ENCODE measurements around the gene CALCOCO2.

CALCOCO2 gene

DNA sequence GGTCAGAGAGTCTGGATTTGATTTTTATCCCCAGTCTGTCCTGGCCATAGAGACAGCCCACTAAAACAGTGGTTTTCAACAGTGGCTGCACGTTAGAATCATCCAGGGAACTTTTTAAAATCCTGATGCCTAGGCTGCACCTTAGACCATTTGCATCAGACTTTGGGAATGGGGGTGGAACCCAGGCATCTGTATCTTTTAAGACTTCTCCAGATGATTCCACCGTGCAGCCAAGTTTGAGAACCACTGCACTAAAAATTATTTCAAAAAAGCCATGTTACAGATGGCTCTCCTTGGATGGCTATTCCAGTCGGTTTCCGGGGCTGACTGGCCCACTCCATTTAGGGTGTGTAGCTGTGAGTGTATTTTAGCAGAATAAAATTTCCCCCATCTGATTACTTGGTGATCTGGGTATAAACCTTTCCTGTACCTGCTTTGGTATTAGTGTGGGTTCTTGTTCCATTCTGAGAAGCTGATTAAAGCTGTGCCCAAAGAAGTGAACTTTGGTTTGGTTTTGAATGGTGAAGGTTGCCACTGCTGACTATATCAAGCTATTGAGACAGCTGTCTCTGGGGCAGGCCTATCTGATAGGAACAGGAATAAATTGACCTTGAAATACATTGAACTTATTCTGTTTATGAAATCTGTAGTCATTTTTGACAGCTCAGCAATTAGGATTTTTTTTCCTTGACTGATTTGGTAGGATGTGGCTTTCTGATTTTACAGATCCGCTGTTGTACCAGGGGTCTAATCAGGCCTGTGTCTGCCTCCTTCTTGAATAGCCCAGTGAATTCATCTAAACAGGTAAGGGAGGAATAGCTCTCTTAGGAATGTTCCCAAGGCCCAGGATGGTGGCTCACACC, 63.0 kb downstream of the CALCOCO2 start:
- DNase-seq = no peak
- H3K27ac Mint-ChIP-seq = no peak overlapping the region
- peak overlapping the region; percentile 93 for H3K4me3 Mint-ChIP-seq
- H3K9me3 Mint-ChIP-seq = no peaks in the 10 kb centered on the region
- H3K4me1 Mint-ChIP-seq = peaks cover 30% of the 10 kb centered on the region
- peaks cover 2% of the 10 kb centered on the region for H3K27me3 Mint-ChIP-seq (ENCODE audit: low read depth, poor library complexity)
- peaks cover 15% of the 10 kb centered on the region for H3K36me3 Mint-ChIP-seq (ENCODE audit: low read depth)
- TF ChIP-seq, protein P1, sequence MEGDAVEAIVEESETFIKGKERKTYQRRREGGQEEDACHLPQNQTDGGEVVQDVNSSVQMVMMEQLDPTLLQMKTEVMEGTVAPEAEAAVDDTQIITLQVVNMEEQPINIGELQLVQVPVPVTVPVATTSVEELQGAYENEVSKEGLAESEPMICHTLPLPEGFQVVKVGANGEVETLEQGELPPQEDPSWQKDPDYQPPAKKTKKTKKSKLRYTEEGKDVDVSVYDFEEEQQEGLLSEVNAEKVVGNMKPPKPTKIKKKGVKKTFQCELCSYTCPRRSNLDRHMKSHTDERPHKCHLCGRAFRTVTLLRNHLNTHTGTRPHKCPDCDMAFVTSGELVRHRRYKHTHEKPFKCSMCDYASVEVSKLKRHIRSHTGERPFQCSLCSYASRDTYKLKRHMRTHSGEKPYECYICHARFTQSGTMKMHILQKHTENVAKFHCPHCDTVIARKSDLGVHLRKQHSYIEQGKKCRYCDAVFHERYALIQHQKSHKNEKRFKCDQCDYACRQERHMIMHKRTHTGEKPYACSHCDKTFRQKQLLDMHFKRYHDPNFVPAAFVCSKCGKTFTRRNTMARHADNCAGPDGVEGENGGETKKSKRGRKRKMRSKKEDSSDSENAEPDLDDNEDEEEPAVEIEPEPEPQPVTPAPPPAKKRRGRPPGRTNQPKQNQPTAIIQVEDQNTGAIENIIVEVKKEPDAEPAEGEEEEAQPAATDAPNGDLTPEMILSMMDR (IDR thresholded peaks at IDR 0.05) = no peak

DNA sequence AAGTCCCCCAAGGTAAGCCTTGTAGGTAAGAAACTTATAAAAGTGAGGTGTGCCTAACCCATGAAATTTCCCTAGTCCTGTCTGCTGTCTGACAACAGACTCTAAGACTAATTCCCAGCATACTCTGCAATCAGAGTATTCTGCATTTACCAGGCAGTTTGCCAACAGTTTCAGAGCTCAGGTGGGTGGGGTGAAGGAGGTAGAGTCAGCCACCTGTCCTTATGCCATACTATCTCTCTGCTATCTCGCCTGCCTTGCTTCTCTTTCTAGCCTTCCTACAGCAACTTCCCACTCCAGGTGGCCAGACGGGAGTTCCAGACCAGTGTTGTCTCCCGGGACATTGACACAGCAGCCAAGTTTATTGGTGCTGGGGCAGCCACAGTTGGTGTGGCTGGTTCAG, 64.1 kb downstream of the CALCOCO2 start:
- no peak overlapping the region for H3K27ac Mint-ChIP-seq
- H3K9me3 Mint-ChIP-seq = no peaks in the 10 kb centered on the region
- TF ChIP-seq, protein P1 (IDR thresholded peaks at IDR 0.05) = no peak
- H3K27me3 Mint-ChIP-seq (ENCODE audit: low read depth, poor library complexity) = peaks cover 2% of the 10 kb centered on the region
- H3K4me3 Mint-ChIP-seq = no peak overlapping the region
- peaks cover 15% of the 10 kb centered on the region for H3K36me3 Mint-ChIP-seq (ENCODE audit: low read depth)
- no peak for DNase-seq
- H3K4me1 Mint-ChIP-seq = peaks cover 30% of the 10 kb centered on the region

DNA sequence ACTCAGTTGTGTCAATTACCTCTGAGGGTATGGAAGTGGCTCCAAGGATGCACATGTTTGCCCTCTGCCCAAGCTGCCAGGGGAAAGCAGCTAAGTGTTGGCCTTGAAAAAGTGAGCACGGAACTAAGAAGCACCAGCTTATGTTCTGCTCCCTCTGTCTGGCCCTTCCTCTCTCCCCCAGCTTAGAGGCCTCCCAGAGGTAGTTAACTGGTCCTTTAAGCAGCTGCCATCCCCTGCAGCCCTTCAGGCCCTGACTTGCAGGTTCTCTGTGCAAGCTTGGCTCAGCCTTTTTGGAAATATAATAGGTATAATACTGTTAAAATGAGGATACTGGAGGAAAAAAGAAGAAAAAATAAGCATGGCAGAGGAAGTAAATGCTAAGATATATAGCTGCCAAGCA, 70.4 kb downstream of the CALCOCO2 start:
- no peaks in the 10 kb centered on the region for H3K27me3 Mint-ChIP-seq (ENCODE audit: low read depth, poor library complexity)
- TF ChIP-seq, protein P1 (IDR thresholded peaks at IDR 0.05) = no peak
- peaks cover 5% of the 10 kb centered on the region for H3K4me1 Mint-ChIP-seq
- DNase-seq = no peak
- no peaks in the 10 kb centered on the region for H3K9me3 Mint-ChIP-seq
- peaks cover 10% of the 10 kb centered on the region for H3K36me3 Mint-ChIP-seq (ENCODE audit: low read depth)
- H3K27ac Mint-ChIP-seq = no peak overlapping the region
- H3K4me3 Mint-ChIP-seq = no peak overlapping the region

DNA sequence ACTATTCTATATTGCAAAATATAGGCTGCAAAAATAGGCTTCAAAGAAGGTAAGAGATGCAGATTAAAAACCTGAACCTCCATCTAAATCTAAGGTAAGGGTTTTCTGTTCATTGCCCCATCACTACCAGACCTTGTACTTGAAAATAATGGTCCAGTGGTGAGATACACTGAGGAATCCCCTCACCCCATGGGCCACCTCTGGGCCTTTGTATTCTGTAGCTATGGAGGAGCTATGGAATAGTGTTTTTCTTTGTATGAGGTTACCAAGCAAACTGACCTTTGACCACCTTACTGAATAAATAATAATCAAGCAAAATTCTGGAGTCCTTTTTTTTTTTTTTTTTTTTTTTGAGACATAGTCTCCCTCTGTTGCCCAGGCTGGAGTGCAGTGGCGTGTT, 72.6 kb downstream of the CALCOCO2 start:
- Mint-ChIP-seq H3K27ac (no peak overlapping the region), H3K27me3 (ENCODE audit: low read depth, poor library complexity) (no peaks in the 10 kb centered on the region), H3K36me3 (ENCODE audit: low read depth) (peaks cover under 1% of the 10 kb centered on the region), H3K4me1 (peaks cover 13% of the 10 kb centered on the region), H3K4me3 (no peak overlapping the region), H3K9me3 (no peaks in the 10 kb centered on the region)
- DNase-seq = no peak
- TF ChIP-seq, protein P1 (IDR thresholded peaks at IDR 0.05) = no peak

DNA sequence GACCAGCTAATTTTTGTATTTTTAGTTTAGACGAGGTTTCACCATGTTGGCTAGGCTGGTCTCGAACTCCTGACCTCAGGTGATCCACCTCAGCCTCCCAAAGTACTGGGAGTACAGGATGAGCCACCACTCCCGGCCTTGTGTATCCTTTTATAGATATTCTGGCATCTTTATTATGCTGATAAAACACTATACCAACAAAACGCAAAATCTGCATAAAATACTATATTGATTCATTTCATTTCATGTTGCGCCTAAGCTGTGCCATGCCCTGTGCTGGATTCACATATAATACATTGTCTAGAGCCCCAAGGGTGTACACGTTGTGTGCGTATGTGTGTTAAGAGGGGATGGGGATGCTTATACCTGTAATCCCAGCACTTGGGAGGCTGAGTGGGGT, 73.6 kb downstream of the CALCOCO2 start:
- no peaks in the 10 kb centered on the region for H3K9me3 Mint-ChIP-seq
- TF ChIP-seq, protein P1 (IDR thresholded peaks at IDR 0.05) = no peak
- H3K27me3 Mint-ChIP-seq (ENCODE audit: low read depth, poor library complexity) = no peaks in the 10 kb centered on the region
- no peaks in the 10 kb centered on the region for H3K36me3 Mint-ChIP-seq (ENCODE audit: low read depth)
- no peak overlapping the region for H3K4me3 Mint-ChIP-seq
- H3K4me1 Mint-ChIP-seq = peaks cover 19% of the 10 kb centered on the region
- no peak overlapping the region for H3K27ac Mint-ChIP-seq
- no peak for DNase-seq

All from nephron progenitor cell (in vitro differentiated cells).